GM13976 (cell line): ENCODE data around the gene IL1RL1.

Experiments
- DNase-seq: peaks from one replicate; pipeline ENCODE4 v3.0.0; 2012; ENCODE audit warnings: low spot score
- CTCF ChIP-seq: IDR thresholded peaks from 2 replicates; pipeline ENCODE4 v1.5.1; 2012; ENCODE audit warnings: borderline replicate concordance, mild to moderate bottlenecking; ENCODE audit not compliant: insufficient read depth; ENCODE audit errors: extremely low read depth, missing control alignments, control extremely low read depth
- in situ Hi-C: fragments of 300-500 bp; cut with MboI; formaldehyde crosslinking; loops from one replicate; pipeline ENCODE4 v1.12.0; 2022; ENCODE audit warnings: low sequenced_read_pairs, mixed read lengths, inconsistent platforms; ENCODE audit not compliant: unreplicated experiment

The IL1RL1 gene

GRCh38 chr2:102310964-102311640, at the start of gene IL1RL1:
TSS of gene IL1RL1 (plus strand) at chr2:102311563. CDS start at chr2:102338265, 26,702 bp downstream.
- no peak for TF ChIP-seq CTCF
- DNase-seq: no peak
- in situ Hi-C loops: no loop called here

GRCh38 chr2:102262216-102263129, 48.9 kb upstream of the IL1RL1 start:
- no peak for DNase-seq
- TF ChIP-seq CTCF: no peak
- in situ Hi-C loops: no loop called here

- in situ Hi-C loops: no loop called here
Observed at GRCh38 chr2:102264952-102265351, 46.4 kb upstream of the IL1RL1 start.

DNA sequence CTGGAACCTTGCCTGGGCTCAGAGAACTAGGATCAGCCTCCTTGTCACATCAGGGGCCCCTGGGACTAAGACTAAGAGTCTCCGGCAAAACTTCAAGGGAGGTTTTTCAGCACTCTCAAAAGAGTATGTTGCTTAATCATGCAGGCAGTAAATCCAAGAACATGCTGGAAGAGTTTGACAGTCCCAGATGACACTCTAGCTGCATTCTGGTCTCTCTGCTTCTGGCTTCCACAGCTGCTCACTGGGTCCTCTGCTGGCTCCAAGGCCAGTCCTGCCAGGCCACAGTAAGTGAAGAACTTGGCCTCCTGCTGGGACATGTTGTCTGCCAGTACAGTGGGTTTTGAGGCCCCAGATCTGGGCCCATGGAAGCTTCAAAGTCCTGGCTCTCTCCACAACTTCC, 45.2 kb upstream of the IL1RL1 start:
- no peak for TF ChIP-seq CTCF
- no peak for DNase-seq
- in situ Hi-C loops: no loop called here

More at GRCh38 chr2:102264952-102265351, 46.4 kb upstream of the IL1RL1 start:
- DNase-seq: no peak
- TF ChIP-seq CTCF: no peak

GRCh38 chr2:102267774-102268173, 43.6 kb upstream of the IL1RL1 start:
- in situ Hi-C loops: no loop called here
- no peak for TF ChIP-seq CTCF
- no peak for DNase-seq

- no peak for TF ChIP-seq CTCF
- in situ Hi-C loops: no loop called here
- DNase-seq: no peak
Observed at GRCh38 chr2:102268510-102269199, 42.7 kb upstream of the IL1RL1 start.
